NCI-H345 treated with DMSO at 0.1 percent for 48 hours (cell line): Measurements from ENCODE around the gene FHOD3.
"Not testable (repeated sequence)": the region's sequence is repeated elsewhere in the genome, so short reads cannot be mapped to it uniquely, and the experiment has no call there.

Experiments
- DNase-seq: peaks from one replicate; lab custom pipeline; 2025; ENCODE audit not compliant: unreplicated experiment; lab: John Stamatoyannopoulos, UW

The FHOD3 gene

DNA sequence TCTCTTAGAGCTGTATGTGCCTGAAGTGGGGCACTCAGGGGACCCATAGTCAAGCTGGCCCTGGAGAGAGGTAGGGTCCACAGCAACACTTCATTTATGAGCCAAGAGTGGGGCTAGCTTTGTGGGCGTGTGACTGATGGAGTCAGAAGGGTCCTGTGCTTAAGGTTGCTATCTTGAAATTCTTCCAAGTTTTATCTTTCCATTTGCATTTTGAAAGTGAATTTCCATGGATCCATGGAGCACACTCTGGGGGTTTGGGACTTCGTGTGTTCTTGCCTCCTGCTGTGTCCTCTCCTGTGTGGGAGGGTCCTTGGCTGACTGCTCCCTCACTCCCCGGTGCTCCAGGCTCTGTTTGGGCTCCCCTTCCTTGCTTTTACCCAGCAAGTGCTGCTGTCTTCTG, 50.8 kb downstream of the FHOD3 start:
- no peak for DNase-seq

- no peak for DNase-seq
Observed at GRCh38 chr18:36348971-36349417, 51.5 kb downstream of the FHOD3 start.

GRCh38 chr18:36349552-36349951, 52.0 kb downstream of the FHOD3 start:
- no peak for DNase-seq

DNA sequence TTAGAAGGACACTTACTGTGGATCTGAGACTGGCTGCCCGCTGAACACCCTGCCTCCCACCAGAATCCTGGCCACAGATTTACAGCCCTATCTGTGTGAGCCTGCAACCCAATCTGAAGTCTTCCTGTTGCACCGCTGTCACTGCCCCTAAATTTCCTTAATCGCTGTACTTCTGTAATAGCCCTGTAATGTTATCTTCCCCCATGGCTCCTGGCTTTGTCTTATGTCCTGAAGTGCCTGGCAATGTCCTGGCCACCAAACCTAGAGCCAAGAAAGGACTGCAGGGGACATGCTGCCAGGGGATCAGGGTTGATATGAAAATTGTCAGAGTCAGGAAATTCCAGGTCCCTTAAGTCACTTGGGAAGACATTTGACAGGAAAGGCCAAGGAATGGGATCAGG, 52.7 kb downstream of the FHOD3 start:
- no peak for DNase-seq

DNA sequence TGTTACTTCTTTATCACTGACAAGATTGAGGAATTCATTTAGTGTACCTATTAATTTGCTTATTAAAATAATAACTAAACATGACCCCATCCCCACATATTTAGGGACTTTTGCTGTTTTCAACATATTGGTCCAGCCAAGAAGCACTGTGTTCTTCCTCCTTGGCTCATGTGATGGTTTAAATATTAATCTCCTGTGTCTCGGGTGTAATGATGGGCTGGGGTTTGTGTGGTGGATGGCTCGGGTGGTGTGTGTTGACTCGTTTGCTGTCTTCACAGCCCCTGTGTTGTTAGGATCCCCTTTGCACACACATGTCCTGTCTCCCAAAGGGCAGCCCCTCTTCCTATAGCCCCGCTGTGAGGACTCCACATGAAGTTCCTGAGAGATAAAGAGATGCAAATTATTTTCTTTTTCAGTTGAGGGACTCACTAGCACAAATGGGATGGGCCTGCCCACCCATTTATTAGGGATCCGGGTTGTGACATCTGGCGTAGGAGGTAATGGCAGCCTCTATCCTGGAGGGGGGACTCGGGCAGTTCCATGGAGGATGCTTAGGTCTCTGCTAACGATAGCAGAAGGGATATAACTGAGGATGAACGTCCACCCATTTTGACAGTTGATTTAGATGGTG, 53.4 kb downstream of the FHOD3 start:
- no peak for DNase-seq

GRCh38 chr18:36352384-36352783, 54.9 kb downstream of the FHOD3 start:
- no peak for DNase-seq

DNA sequence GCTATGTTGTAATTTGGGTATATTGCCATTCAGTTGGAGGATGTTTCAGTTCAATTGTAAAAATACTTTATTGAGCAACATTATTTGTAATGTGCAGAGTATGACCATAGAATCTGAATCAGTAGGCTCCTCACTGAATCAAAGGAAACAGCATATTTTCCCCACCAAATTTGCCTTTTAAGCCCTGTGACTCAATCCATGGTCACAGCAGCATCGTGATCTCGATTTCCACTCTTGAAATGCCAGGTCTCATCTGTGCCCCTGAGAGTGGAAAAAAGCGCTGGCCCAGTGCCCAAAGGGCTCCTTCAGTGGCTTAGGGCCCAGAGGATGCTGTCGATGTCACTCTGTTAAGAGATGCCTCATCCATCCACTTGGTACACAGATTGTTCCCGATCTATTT, 57.5 kb downstream of the FHOD3 start:
- DNase-seq, result no peak

- DNase-seq, result no peak
Observed at GRCh38 chr18:36355511-36355910, 58.0 kb downstream of the FHOD3 start.

- not testable (repeated sequence) for DNase-seq
Observed at GRCh38 chr18:36356741-36357140, 59.2 kb downstream of the FHOD3 start.

- DNase-seq, result no peak
Observed at GRCh38 chr18:36358141-36358540, 60.6 kb downstream of the FHOD3 start.

DNA sequence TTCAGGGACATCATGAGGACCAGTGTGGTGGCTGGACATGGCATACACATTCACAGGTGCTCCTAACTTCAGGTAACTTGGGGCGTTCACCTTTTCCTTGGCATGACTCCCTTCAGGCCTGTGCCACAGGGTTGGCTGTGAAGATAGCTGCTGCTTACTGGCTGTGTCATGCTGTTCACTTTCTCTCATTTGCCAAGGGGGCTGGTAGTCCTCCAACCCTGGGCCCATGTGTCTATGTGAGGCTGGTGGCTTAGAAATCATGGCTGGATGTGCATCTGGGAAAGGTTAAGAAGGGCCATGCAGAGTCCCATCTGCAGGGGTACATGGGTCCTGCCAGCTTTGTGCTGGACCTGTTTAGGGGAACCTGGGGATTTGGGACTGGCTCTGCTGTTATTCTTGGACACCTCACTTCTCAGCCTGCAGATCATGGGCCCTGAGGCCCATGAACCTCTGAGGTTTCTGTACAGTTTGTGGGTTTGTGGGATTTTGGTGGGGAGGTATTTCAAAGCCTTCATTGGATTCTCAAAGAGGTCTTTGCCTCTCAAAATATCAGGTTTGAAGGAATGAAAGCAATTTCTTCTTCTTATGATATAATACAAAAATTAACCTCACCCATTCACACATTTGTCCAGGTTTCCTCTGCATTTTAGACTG, 62.9 kb downstream of the FHOD3 start:
- no peak for DNase-seq

DNA sequence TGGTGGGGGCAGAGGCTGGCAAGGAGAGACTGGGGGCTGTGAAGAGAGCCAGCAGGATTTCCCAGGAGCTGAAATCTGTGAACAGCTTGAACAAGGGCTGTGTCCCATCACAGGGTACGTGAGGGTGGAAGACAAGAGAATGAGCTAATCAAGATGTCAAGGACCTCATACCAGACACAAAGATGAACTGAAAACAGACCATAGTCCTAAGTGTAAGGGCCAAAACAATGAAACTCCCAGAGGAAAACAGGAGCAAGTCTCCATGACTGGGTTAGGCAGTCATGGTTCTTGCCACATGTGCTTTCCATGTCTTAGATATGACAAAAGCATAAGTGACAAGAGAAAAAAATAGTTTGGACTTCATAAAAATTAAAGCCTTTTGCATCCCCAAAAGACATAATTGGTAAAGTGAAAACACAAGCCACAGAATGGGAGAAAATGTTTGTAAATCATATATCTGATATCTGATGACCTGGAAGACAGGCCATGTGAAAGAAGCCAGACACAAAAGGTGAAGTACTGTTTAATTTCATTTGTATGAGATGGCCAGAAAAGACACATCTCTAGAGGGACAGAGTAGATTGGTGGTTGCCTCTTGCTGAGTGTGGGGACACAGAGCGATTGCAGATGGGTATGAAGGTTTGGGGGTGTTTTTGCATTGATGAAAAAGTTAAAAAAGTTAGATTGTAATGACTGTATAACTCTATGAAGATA, 67.6 kb downstream of the FHOD3 start:
- no peak for DNase-seq

DNA sequence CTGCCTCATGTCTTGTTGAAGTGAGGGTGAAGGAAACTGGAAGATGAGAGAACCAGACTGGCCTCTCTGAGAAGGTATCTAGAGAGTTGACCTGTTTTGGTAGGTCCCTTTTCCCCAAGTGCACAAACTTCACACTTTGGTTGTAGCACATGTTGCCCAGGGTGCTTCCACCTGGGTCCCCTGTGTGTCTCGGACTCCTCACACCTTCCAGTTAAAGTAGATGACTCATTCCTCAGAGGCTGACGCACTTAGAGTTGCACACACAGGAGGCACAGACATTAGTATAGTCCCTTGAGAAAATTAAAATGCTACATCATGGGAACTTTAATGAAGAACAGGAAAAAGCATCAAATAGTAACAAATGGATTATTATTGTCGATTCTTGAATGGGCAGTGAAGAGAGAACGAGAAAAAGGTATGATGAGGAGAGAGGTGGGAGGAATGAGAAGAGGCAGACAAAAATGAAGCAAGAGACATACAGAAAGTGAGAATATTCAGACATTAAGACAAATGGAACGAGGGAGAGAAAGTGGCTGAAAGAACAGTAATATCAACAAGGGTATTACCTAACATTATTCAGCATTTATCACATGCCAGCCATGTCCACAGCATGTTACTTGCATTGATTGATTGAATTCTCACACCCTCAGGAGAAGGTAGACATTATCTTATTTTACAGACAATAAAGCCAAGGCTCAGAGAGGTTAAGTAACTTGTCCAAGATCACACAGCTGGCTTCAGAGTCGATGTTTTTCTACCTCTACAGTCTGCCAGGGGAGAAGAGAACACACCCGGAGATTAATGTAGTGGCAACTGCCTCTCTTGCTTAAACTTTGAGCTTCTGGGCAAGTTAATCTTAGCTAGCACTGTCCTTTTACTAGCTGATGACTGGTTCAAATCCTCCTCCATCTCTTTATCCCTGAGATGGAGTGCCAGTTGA, 68.6 kb downstream of the FHOD3 start:
- DNase-seq, result no peak

DNA sequence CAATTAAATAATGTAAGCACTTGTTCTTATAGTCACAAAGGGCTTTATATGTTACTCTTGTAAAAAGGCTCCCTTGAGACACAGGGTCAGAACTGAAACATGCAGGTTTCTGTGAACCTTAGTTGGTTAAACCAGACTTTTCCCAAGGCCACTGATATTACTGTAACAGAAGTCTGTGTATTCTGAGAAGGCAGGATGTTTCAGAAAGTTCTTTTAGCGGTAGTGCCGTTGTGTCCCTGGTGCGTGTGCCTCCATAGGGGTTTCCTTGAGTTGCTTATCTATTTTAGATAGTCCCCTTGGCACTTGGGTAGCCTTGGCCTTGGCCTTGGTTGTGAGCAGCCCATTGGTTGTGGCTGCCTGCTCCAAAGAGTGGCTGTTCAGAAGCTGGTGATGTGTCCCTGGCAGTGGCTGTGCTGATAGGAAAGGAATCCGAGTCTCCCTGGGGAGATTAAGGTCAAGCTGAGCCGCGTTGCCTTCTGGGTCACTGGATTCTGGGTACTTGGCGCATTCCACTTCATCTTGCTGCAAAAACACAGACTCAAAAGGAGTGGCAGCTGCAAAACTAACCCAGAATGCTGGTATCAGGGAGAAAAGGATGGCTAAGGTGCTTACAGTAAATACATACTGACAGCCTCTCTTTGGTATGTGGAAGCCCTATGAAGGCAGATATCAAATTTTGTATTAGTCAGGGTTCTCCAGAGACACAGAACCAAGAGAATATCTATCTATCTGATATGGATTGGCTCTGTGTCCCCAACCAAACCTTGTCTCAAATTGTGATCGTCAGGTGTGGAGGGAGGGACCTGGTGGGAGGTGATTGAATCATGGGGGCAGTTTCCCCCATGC, 69.7 kb downstream of the FHOD3 start:
- DNase-seq, result no peak

- DNase-seq, result no peak
Observed at GRCh38 chr18:36368889-36369288, 71.4 kb downstream of the FHOD3 start.

DNA sequence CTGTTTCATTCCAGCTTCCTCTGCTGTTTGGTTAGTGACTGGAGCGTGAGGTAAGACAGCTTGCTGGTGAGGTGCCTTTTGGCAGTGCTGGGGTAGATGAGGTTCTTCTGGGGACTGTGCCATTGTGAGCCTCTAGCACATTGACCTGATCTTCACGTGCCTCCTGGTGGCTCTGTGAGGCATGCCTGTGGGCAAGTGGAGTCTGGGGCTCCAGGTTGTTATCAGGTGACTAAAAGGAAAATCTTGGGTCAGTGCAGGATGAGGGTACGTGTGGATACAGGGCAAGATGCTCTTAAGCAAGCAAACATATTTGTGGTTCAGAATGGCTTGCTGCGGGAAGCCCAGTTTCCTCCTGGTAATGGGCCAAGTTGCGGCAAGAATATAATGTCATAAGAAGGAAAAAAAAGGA, 75.4 kb downstream of the FHOD3 start:
- DNase-seq, result no peak

DNA sequence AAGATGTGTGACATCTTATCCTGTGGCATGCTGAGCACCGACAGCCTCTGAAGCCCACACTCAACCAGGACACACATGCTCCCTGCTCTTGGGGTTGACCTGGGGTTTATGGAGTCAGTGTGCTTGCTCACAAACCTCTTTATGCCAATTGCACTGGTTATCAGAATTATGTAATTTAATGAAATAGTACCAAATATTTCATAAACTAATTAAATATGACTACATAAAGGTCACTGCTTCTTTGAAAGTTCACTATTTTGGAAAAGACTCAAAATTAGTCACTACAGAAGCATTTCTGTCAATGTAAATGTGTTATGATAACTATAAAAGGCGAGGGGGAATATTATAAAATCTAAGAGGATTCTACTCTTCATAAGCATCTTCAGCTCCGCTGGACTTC, 76.7 kb downstream of the FHOD3 start:
- no peak for DNase-seq

DNA sequence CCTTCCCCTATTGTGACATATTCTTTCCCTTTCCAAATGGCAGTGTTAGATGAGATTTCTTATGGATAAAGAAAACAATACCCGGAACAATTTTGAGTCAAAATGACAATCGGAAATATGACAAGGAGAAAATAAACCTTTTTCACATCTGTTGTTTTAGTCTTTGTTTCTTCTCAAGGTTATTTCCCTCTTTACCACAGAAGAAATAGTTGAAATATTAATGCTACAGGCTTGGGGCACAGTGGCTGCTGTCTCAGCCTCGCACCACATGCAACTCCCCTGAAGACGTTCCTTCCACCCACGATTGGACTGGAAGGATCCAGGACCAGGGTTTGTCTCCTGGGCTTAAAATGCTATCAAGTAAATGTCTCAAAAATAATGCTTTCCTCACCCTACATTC, 77.6 kb downstream of the FHOD3 start:
- DNase-seq, result no peak

DNA sequence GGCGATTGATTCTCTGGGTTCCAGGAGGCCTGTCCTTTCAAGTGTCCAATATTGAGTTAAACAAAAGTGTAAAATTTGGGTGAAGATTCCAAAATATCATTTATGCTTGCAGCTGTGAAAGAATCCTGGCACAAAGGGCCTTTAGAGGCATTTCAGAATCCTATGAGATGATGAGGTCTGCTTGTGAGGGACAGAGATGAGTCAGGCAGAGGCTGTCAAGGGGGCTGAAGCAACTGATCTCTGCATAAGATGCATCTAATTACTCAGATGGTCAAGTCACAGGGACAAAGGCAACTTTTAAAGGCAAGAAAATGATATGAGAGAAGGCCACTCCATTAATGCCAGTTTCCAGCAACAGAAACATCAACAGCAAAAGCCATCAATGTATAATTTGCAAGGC, 78.8 kb downstream of the FHOD3 start:
- DNase-seq, result no peak

- DNase-seq, result no peak
Observed at GRCh38 chr18:36377626-36378025, 80.1 kb downstream of the FHOD3 start.
